IMR-90 (cell line): Measurements from ENCODE around the gene VSNL1.

ENCODE experiments used
- CHD1 ChIP-seq: IDR thresholded peaks from 2 replicates; pipeline ENCODE4 v1.6.1; 2012; ENCODE audit warnings: low read depth, low read length, improper control_type of control experiment
- MXI1 ChIP-seq: IDR thresholded peaks from 2 replicates; pipeline ENCODE4 v1.6.1; 2012; ENCODE audit warnings: low read depth, mild to moderate bottlenecking, low read length, moderate library complexity, borderline replicate concordance
- TF ChIP-seq, protein P1 (sequence below): conservative IDR thresholded peaks from 2 replicates; pipeline ENCODE4 v1.5.1; 2012; ENCODE audit warnings: mild to moderate bottlenecking, low read depth, low read length, improper control_type of control experiment

DNA sequence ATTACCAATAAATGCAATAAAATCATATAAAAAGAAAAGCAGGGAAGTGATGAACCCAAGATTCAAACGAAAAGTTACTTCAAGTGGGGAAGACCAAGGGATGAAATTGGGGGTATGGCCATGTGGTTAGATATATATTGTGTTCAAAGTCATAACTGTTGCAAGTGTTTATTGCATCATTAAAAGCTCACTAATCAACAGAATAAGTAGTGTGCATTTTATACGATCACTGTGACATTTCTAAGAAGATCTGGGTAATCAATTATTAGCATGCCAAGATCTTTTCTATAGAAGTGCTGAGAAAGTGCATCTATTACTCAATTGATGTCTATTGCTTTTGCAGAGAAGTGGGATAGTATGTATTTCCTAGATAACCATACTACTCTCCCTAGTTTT is 52.9 kb downstream of the VSNL1 start:
- no peak for TF ChIP-seq MXI1
- no peak for TF ChIP-seq CHD1
- TF ChIP-seq, protein P1, sequence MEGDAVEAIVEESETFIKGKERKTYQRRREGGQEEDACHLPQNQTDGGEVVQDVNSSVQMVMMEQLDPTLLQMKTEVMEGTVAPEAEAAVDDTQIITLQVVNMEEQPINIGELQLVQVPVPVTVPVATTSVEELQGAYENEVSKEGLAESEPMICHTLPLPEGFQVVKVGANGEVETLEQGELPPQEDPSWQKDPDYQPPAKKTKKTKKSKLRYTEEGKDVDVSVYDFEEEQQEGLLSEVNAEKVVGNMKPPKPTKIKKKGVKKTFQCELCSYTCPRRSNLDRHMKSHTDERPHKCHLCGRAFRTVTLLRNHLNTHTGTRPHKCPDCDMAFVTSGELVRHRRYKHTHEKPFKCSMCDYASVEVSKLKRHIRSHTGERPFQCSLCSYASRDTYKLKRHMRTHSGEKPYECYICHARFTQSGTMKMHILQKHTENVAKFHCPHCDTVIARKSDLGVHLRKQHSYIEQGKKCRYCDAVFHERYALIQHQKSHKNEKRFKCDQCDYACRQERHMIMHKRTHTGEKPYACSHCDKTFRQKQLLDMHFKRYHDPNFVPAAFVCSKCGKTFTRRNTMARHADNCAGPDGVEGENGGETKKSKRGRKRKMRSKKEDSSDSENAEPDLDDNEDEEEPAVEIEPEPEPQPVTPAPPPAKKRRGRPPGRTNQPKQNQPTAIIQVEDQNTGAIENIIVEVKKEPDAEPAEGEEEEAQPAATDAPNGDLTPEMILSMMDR, result no peak
